Panc1 (cell line): Measurements from ENCODE around the gene RBM6. TPM values are rescaled to one million over a fixed set of nuclear protein-coding genes. Genes with fewer than 3 reads are reported as not detected.

Experiments
- ATAC-seq: fragments of 200-7000 bp; cut with Tn5 transposase; 2 replicates; pipeline ENCODE4 v1.9.1; 2020; ENCODE audit warnings: mild to moderate bottlenecking, moderate library complexity
- BruUV-seq: library from RNA; stranded (reverse); fragments of 400-500 nt; replicated peaks from 2 replicates; lab custom pipeline; 2021; lab: Mats Ljungman, UMichigan
- CTCF ChIA-PET: fragments of 300-600 bp; sonication (Branson Sonifier 250); formaldehyde crosslinking; loops from one replicate; lab custom pipeline; 2022; ENCODE audit warnings: antibody characterized with exemption; lab: Charles Lee
- POLR2A ChIA-PET: fragments of 300-600 bp; sonication (Branson Sonifier 250); formaldehyde crosslinking; loops from one replicate; lab custom pipeline; 2022; ENCODE audit warnings: antibody characterized with exemption; lab: Charles Lee
- DNase-seq: peaks from one replicate; pipeline ENCODE4 v3.0.0-alpha.2; 2010; ENCODE audit warnings: low read depth, low spot score
- H3K27ac ChIP-seq: 2 replicates; pipeline ENCODE4 v1.5.1; 2011; ENCODE audit warnings: mild to moderate bottlenecking, low read length, inconsistent platforms
- H3K27me3 ChIP-seq: fragments of 200-500 bp; sonication (Bioruptor generic); 2 replicates; pipeline ENCODE4 v1.6.0; 2014; ENCODE audit warnings: low read length, inconsistent platforms; ENCODE audit not compliant: control insufficient read depth, insufficient read depth
- H3K36me3 ChIP-seq: fragments of 200-500 bp; sonication (Bioruptor generic); 2 replicates; pipeline ENCODE4 v1.5.1; 2014; ENCODE audit warnings: inconsistent platforms, mild to moderate bottlenecking, low read length, moderate library complexity; ENCODE audit not compliant: control insufficient read depth, insufficient read depth
- H3K4me1 ChIP-seq: 2 replicates; pipeline ENCODE4 v1.5.1; 2011; ENCODE audit warnings: inconsistent platforms, mild to moderate bottlenecking, low read length, moderate library complexity; ENCODE audit not compliant: control insufficient read depth, insufficient read depth
- H3K4me3 ChIP-seq, 2 experiments: 2 replicates each; pipeline ENCODE4 v1.5.1; 2011 to 2012; ENCODE audit warnings: low read depth in 2 of 2, low read length in 2 of 2, mild to moderate bottlenecking in 2 of 2, inconsistent platforms in 1 of 2, moderate library complexity in 1 of 2
- H3K9me3 ChIP-seq: fragments of 200-500 bp; sonication (Bioruptor generic); 2 replicates; pipeline ENCODE4 v1.5.1; 2014; ENCODE audit warnings: low read depth, mild to moderate bottlenecking, inconsistent platforms, low read length, moderate library complexity; ENCODE audit not compliant: control insufficient read depth, insufficient read depth
- CTCF ChIP-seq: fragments of 450-650 bp; IDR thresholded peaks from 2 replicates; pipeline ENCODE4 v1.5.1; 2017; ENCODE audit warnings: mild to moderate bottlenecking
- POLR2AphosphoS5 ChIP-seq: IDR thresholded peaks from 2 replicates; pipeline ENCODE4 v1.6.1; 2012; ENCODE audit warnings: mild to moderate bottlenecking, low read depth, low read length, moderate library complexity
- REST ChIP-seq, 2 experiments: IDR thresholded peaks; 2 replicates each; pipeline ENCODE4 v1.6.1; 2011 to 2012; ENCODE audit warnings: low read depth in 2 of 2, control low read depth in 1 of 2, low read length in 1 of 2, mild to moderate bottlenecking in 1 of 2, moderate library complexity in 1 of 2; ENCODE audit not compliant: insufficient read depth in 1 of 2
- SIN3A ChIP-seq: IDR thresholded peaks from 2 replicates; pipeline ENCODE4 v1.6.1; 2012; ENCODE audit warnings: low read depth, mild to moderate bottlenecking, low read length, moderate library complexity, borderline replicate concordance; ENCODE audit not compliant: insufficient read depth
- TCF7L2 ChIP-seq: IDR thresholded peaks from 2 replicates; pipeline ENCODE4 v1.6.1; 2011; ENCODE audit warnings: mild to moderate bottlenecking, low read depth, low read length, inconsistent platforms
- in situ Hi-C: cut with HindIII; loops from 2 replicates; pipeline ENCODE4 v1.10.0; 2016; ENCODE audit warnings: low sequenced_read_pairs, low pct_unique_long_range_greater_than_20kb
- intact Hi-C: fragments of 100-400 bp; cut with micrococcal nuclease; formaldehyde crosslinking; loops from one replicate; pipeline ENCODE4 v1.10.0; 2022; ENCODE audit not compliant: unreplicated experiment
- total RNA-seq: library from RNA; stranded (reverse); gene quantifications from one replicate; pipeline ENCODE4 v1.2.1, GENCODE V29; 2021; ENCODE audit not compliant: unreplicated experiment

RBM6 gene
- total RNA-seq, 1 experiment from 2014 or later: 43.6 TPM

GRCh38 chr3:49929291-49930167 lies 10.4 kb upstream of the RBM6 start, which contains the start of gene MON1A:
MON1A (minus strand) TSS chr3:49929811; CDS start chr3:49913346, 16,465 bp downstream.
- in situ Hi-C loops: no loop called here
- 0 out of 2 replicates have a peak, but pooled peaks cover 11% of the 10 kb centered on the region for H3K4me1 ChIP-seq
- DNase-seq (peak; percentile 57), ATAC-seq (peak; percentile 100)
- H3K36me3 ChIP-seq: no peaks in the 10 kb centered on the region
- H3K27me3 ChIP-seq: no peaks in the 10 kb centered on the region
- no TSS peak for BruUV-seq
- ChIA-PET CTCF (interaction anchor here (0.6 to 1.3 kb wide), 5 partner anchors 24 to 242 kb away, joined by 4 to 9 read pairs (median 7); partner anchors contain the start of gene INKA1), POLR2A (interaction anchor here (0.6 kb wide), 1 partner anchor 370 kb away, joined by 6 read pairs; the partner anchor contains the start of genes HYAL3 and NAA80)
- TF ChIP-seq POLR2AphosphoS5 (no peak), CTCF (peak; percentile 49; the same call in 1 of the 2 replicates), REST (IDR thresholded peaks at IDR 0.05; ENCODE audit: insufficient read depth in 1 of 2, low read depth in 2 of 2, low read length in 1 of 2) (no peak), TCF7L2 (no peak), SIN3A (peak; percentile 78; the same call in 1 of the 2 replicates)
- H3K9me3 ChIP-seq: no peaks in the 10 kb centered on the region
- intact Hi-C loops: no loop called here
- H3K4me3 ChIP-seq: peak within 1 kb of the TSS; percentile 66 to 75
- H3K27ac ChIP-seq: peak within 1 kb of the TSS; percentile 88

- BruUV-seq: no TSS peak
- intact Hi-C loops: no loop called here
- ATAC-seq (no peak), DNase-seq (no peak)
- no peaks in the 10 kb centered on the region for H3K9me3 ChIP-seq
- 0 out of 2 replicates have a peak, but pooled peaks cover 11% of the 10 kb centered on the region for H3K4me1 ChIP-seq
- H3K4me3 ChIP-seq: peak overlapping the region; percentile 66 to 75
- H3K27ac ChIP-seq: peak overlapping the region; percentile 88
- H3K36me3 ChIP-seq: no peaks in the 10 kb centered on the region
- no peak for TF ChIP-seq SIN3A
- TF ChIP-seq REST (IDR thresholded peaks at IDR 0.05; ENCODE audit: insufficient read depth in 1 of 2, low read depth in 2 of 2, low read length in 1 of 2): no peak
- no peak for TF ChIP-seq POLR2AphosphoS5
- no peak for TF ChIP-seq TCF7L2
- no peak for TF ChIP-seq CTCF
- in situ Hi-C loops: no loop called here
- H3K27me3 ChIP-seq: no peaks in the 10 kb centered on the region
- POLR2A ChIA-PET: interaction anchor here (0.6 kb wide), 1 partner anchor 369 kb away, joined by 6 read pairs; the partner anchor contains the start of genes HYAL3 and NAA80
- CTCF ChIA-PET: interaction anchor here (0.6 to 1.3 kb wide), 2 partner anchors 46 to 127 kb away, joined by 4 to 8 read pairs; partner anchors contain the start of gene INKA1
These were observed 9.7 kb upstream of the RBM6 start for GRCh38 chr3:49930168-49930690.
